ENCODE data around the gene DDIT4.

GRCh38 chr10:72267381-72267780, 6.3 kb upstream of the DDIT4 start:
- TF ChIP-seq CTCF (IDR thresholded peaks at IDR 0.05) (no peak), POLR2AphosphoS5 (IDR thresholded peaks at IDR 0.05; ENCODE audit: low read depth, low read length) (no peak), REST (IDR thresholded peaks at IDR 0.05; ENCODE audit: insufficient read depth in 1 of 2, low read depth in 2 of 2, low read length in 1 of 2) (no peak)
